NCI-H460 (cell line): ENCODE data around the gene WASF1. TPM values are rescaled to one million over a fixed set of nuclear protein-coding genes. Genes with fewer than 3 reads are reported as not detected.

Source experiments
- total RNA-seq: library from RNA; depleted of rRNA; stranded (reverse); fragments of >200 nt; shearing (Covaris generic); gene quantifications from 2 replicates; pipeline ENCODE4 v1.2.3, GENCODE V29; 2014; rRNA removed

The WASF1 gene
- total RNA-seq, 1 experiment from 2014 or later, result 11.5 TPM

Other genes with a start within 250 kb of the WASF1 start
- gene GPR6, start 201.4 kb downstream of the WASF1 start, total RNA-seq, result not detected in 2 replicates
- 17.5 and 20.3 TPM in 2 replicates for gene CDC40, start 757 bp upstream of the WASF1 start, total RNA-seq
- gene METTL24, start 178.7 kb upstream of the WASF1 start, total RNA-seq, result not detected in 2 replicates
- gene DDO, start 235.9 kb upstream of the WASF1 start, total RNA-seq, result 0.89 and 1.0 TPM in 2 replicates